Neural progenitor cell (in vitro differentiated cells): ENCODE data around the gene GINS1.

Experiments
- CTCF ChIP-seq: fragments of 200-600 bp; sonication (generic); IDR thresholded peaks from 2 replicates; pipeline ENCODE4 v1.5.1; 2017; ENCODE audit warnings: antibody characterized with exemption, mild to moderate bottlenecking
- EZH2phosphoT487 ChIP-seq: fragments of 200-600 bp; sonication (generic); IDR thresholded peaks from 2 replicates; pipeline ENCODE4 v1.6.1; 2017; ENCODE audit warnings: antibody characterized with exemption

GRCh38 chr20:25424536-25424935 lies 17.1 kb downstream of the GINS1 start:
- TF ChIP-seq EZH2phosphoT487 (no peak), CTCF (no peak)
